Inferior parietal cortex (tissue), 1 donor: ENCODE results near the gene PKD1L1.
"Not testable (repeated sequence)": the region's sequence is repeated elsewhere in the genome, so short reads cannot be mapped to it uniquely, and the experiment has no call there.

Experiments
- DNase-seq: peaks from one replicate; pipeline ENCODE4 v3.0.0-alpha.2; 2016; ENCODE audit errors: extremely low spot score

PKD1L1 gene

GRCh38 chr7:47938574-47939165 is 9.6 kb downstream of the PKD1L1 start:
- no peak for DNase-seq

- DNase-seq, result no peak
Measured at GRCh38 chr7:47937711-47938573, 10.3 kb downstream of the PKD1L1 start.

GRCh38 chr7:47937065-47937687 is 11.1 kb downstream of the PKD1L1 start:
- no peak for DNase-seq

GRCh38 chr7:47936323-47936722 is 11.9 kb downstream of the PKD1L1 start:
- no peak for DNase-seq

GRCh38 chr7:47935336-47935735 is 12.9 kb downstream of the PKD1L1 start:
- no peak for DNase-seq

GRCh38 chr7:47934831-47935230 is 13.4 kb downstream of the PKD1L1 start:
- DNase-seq, result no peak

GRCh38 chr7:47933215-47933614 is 15.1 kb downstream of the PKD1L1 start:
- no peak for DNase-seq

GRCh38 chr7:47932466-47933037 is 15.7 kb downstream of the PKD1L1 start:
- no peak for DNase-seq

- no peak for DNase-seq
Measured at GRCh38 chr7:47932016-47932415, 16.2 kb downstream of the PKD1L1 start.

- no peak for DNase-seq
Measured at GRCh38 chr7:47931005-47932004, 17.0 kb downstream of the PKD1L1 start.

- no peak for DNase-seq
Measured at GRCh38 chr7:47924266-47924665, 24.0 kb downstream of the PKD1L1 start.

- DNase-seq, result not testable (repeated sequence)
Measured at GRCh38 chr7:47923081-47923875, 25.0 kb downstream of the PKD1L1 start.

- DNase-seq, result not testable (repeated sequence)
Measured at GRCh38 chr7:47916514-47916913, 31.8 kb downstream of the PKD1L1 start.

- DNase-seq, result no peak
Measured at GRCh38 chr7:47915616-47915976, 32.7 kb downstream of the PKD1L1 start.

GRCh38 chr7:47914717-47915615 is 33.3 kb downstream of the PKD1L1 start:
- no peak for DNase-seq

- DNase-seq, result no peak
Measured at GRCh38 chr7:47912332-47912731, 35.9 kb downstream of the PKD1L1 start.

- no peak for DNase-seq
Measured at GRCh38 chr7:47908720-47909119, 39.5 kb downstream of the PKD1L1 start.

- no peak for DNase-seq
Measured at GRCh38 chr7:47907981-47908616, 40.2 kb downstream of the PKD1L1 start.

- DNase-seq, result no peak
Measured at GRCh38 chr7:47906883-47907282, 41.4 kb downstream of the PKD1L1 start.
